ENCODE results near the gene RFK. TPM values are rescaled to one million over a fixed set of nuclear protein-coding genes. Genes with fewer than 3 reads are reported as not detected.
A peak's percentile ranks its signal among the peaks of the same experiment; 100 is the strongest.

RFK gene
- total RNA-seq, 4 donors from 2014 or later, result 18.4 to 37.1 (median 18.8) TPM

- TF ChIP-seq POLR2AphosphoS5 (IDR thresholded peaks at IDR 0.05) (no peak), EP300 (IDR thresholded peaks at IDR 0.05) (no peak), CTCF (IDR thresholded peaks at IDR 0.05) (no peak), POLR2A (IDR thresholded peaks at IDR 0.05) (no peak)
- Histone ChIP-seq H3K27ac (no peak overlapping the region), H3K9me3 (no peaks in the 10 kb centered on the region), H3K4me3 (no peak overlapping the region), H3K36me3 (no peaks in the 10 kb centered on the region), H3K27me3 (no peaks in the 10 kb centered on the region), H3K4me1 (no peaks in the 10 kb centered on the region)
- ATAC-seq, result no peak
- WGBS, 2 donors (ENCODE audit: low coverage in 1 of 2), result 87 to 94% methylated on average over 2 to 3 of the region's 4 CpGs
Observed at GRCh38 chr9:76424491-76424890, 30.3 kb upstream of the RFK start.

GRCh38 chr9:76423216-76424177 is 29.3 kb upstream of the RFK start:
- H3K4me1 ChIP-seq, result no peaks in the 10 kb centered on the region
- no peaks in the 10 kb centered on the region for H3K36me3 ChIP-seq
- WGBS, 2 donors (ENCODE audit: low coverage in 1 of 2), result 47 to 70% methylated on average over 2 of the region's 2 CpGs
- H3K9me3 ChIP-seq, result no peaks in the 10 kb centered on the region
- H3K27ac ChIP-seq, result no peak overlapping the region
- H3K27me3 ChIP-seq, result no peaks in the 10 kb centered on the region
- no peak for ATAC-seq
- no peak for TF ChIP-seq CTCF (IDR thresholded peaks at IDR 0.05)
- no peak for TF ChIP-seq POLR2AphosphoS5 (IDR thresholded peaks at IDR 0.05)
- TF ChIP-seq POLR2A (IDR thresholded peaks at IDR 0.05), result no peak
- TF ChIP-seq EP300 (IDR thresholded peaks at IDR 0.05), result no peak
- no peak overlapping the region for H3K4me3 ChIP-seq

GRCh38 chr9:76419782-76420380 is 25.7 kb upstream of the RFK start:
- Histone ChIP-seq H3K4me1 (no peaks in the 10 kb centered on the region), H3K27ac (no peak overlapping the region), H3K36me3 (no peaks in the 10 kb centered on the region), H3K27me3 (no peaks in the 10 kb centered on the region), H3K4me3 (no peak overlapping the region), H3K9me3 (no peaks in the 10 kb centered on the region)
- WGBS, 2 donors (ENCODE audit: low coverage in 1 of 2), result 70 to 100% methylated on average over 1 of the region's 2 CpGs
- ATAC-seq, result no peak
- TF ChIP-seq POLR2A (IDR thresholded peaks at IDR 0.05) (no peak), CTCF (IDR thresholded peaks at IDR 0.05) (peak; percentile 28 to 52 (median 36)), EP300 (IDR thresholded peaks at IDR 0.05) (no peak), POLR2AphosphoS5 (IDR thresholded peaks at IDR 0.05) (no peak)

GRCh38 chr9:76417394-76417793 is 23.2 kb upstream of the RFK start:
- ATAC-seq, result no peak
- Histone ChIP-seq H3K27me3 (no peaks in the 10 kb centered on the region), H3K4me1 (no peaks in the 10 kb centered on the region), H3K9me3 (peaks cover 0 to 12% (median 0%) of the 10 kb centered on the region in 3 donors), H3K4me3 (no peak overlapping the region), H3K27ac (no peak overlapping the region), H3K36me3 (no peaks in the 10 kb centered on the region)
- 0 to 70% methylated on average over 1 of the region's 1 CpG for WGBS, 2 donors (ENCODE audit: low coverage in 1 of 2)
- TF ChIP-seq EP300 (IDR thresholded peaks at IDR 0.05) (no peak), CTCF (IDR thresholded peaks at IDR 0.05) (no peak), POLR2AphosphoS5 (IDR thresholded peaks at IDR 0.05) (no peak), POLR2A (IDR thresholded peaks at IDR 0.05) (no peak)

Data from gastroesophageal sphincter (tissue), 4 donors.